Measurements from ENCODE around the gene NBEA. TPM values are rescaled to one million over a fixed set of nuclear protein-coding genes. Genes with fewer than 3 reads are reported as not detected.
"Not testable (repeated sequence)": the region's sequence is repeated elsewhere in the genome, so short reads cannot be mapped to it uniquely, and the experiment has no call there.

The NBEA gene
- total and polyA plus RNA-seq, 3 experiments from 2014 or later: 0.14 to 0.24 (median 0.20) TPM

- H3K9me3 Mint-ChIP-seq: peaks cover 6 to 24% (median 13%) of the 10 kb centered on the region in 5 donors
- not testable (repeated sequence) for H3K27me3 Mint-ChIP-seq
Observed at GRCh38 chr13:35408285-35408684, 466.2 kb downstream of the NBEA start.

GRCh38 chr13:35411059-35411744 is 469.1 kb downstream of the NBEA start:
- Mint-ChIP-seq H3K27ac (no peak overlapping the region), H3K4me1 (no peaks in the 10 kb centered on the region)
- POLR2A ChIA-PET: no interaction called here

More at GRCh38 chr13:35408285-35408684, 466.2 kb downstream of the NBEA start:
- H3K27me3 ChIP-seq (ENCODE audit: insufficient read depth, low read length, poor library complexity, severe bottlenecking); H3K4me3 Mint-ChIP-seq; H3K36me3 ChIP-seq (ENCODE audit: insufficient read depth, low read length); H3K4me1 ChIP-seq (ENCODE audit: insufficient read depth, low read length); CTCF ChIA-PET; H3K4me3 ChIP-seq (ENCODE audit: low read length); DNase-seq; H3K4me1 Mint-ChIP-seq; H3K27ac ChIP-seq (ENCODE audit: low read depth, low read length); POLR2A ChIA-PET; H3K27ac Mint-ChIP-seq; H3K36me3 Mint-ChIP-seq; H3K9me3 ChIP-seq (ENCODE audit: low read length): not testable (repeated sequence)

DNA sequence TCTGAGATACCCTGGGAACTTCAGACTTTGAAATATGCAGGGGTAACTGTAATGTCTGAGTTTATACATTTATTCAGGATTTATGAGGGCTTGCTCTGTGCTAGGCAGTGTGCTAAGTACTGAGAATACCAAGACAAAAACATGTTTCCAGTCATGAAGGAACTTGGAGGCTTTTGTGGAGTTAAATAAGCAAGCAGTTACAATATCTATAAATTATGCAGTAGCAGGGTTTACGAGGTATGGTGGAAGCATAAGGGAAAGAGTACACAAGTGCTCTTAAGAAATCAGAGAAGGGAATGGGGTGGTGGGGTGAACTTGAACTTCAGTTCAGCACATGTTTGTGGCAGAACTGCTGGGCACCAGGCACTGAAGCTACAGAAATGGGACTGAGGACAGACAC is 506.4 kb downstream of the NBEA start:
- H3K4me1 Mint-ChIP-seq: no peaks in the 10 kb centered on the region
- CTCF ChIA-PET: no interaction called here

More at GRCh38 chr13:35411059-35411744, 469.1 kb downstream of the NBEA start:
- Mint-ChIP-seq H3K9me3 (peaks cover 6 to 26% (median 19%) of the 10 kb centered on the region in 5 donors), H3K36me3 (no peaks in the 10 kb centered on the region), H3K4me3 (no peak overlapping the region), H3K27me3 (no peaks in the 10 kb centered on the region)
- Histone ChIP-seq H3K4me3 (ENCODE audit: low read length) (no peak overlapping the region), H3K36me3 (ENCODE audit: insufficient read depth, low read length) (no peaks in the 10 kb centered on the region), H3K27ac (ENCODE audit: low read depth, low read length) (no peak overlapping the region), H3K4me1 (ENCODE audit: insufficient read depth, low read length) (no peaks in the 10 kb centered on the region), H3K27me3 (ENCODE audit: insufficient read depth, low read length, poor library complexity, severe bottlenecking) (no peaks in the 10 kb centered on the region), H3K9me3 (ENCODE audit: low read length) (no peaks in the 10 kb centered on the region)
- CTCF ChIA-PET: no interaction called here
- no peak for DNase-seq

GRCh38 chr13:35449821-35450220 is 507.8 kb downstream of the NBEA start:
- no peaks in the 10 kb centered on the region for H3K4me1 Mint-ChIP-seq
- H3K27ac ChIP-seq (ENCODE audit: low read depth, low read length): no peak overlapping the region
- POLR2A ChIA-PET: no interaction called here
- peaks cover 0 to 23% (median 4%) of the 10 kb centered on the region in 5 donors for H3K9me3 Mint-ChIP-seq
- H3K4me3 ChIP-seq (ENCODE audit: low read length): no peak overlapping the region
- H3K27me3 ChIP-seq (ENCODE audit: insufficient read depth, low read length, poor library complexity, severe bottlenecking): no peaks in the 10 kb centered on the region
- no peaks in the 10 kb centered on the region for H3K27me3 Mint-ChIP-seq
- CTCF ChIA-PET: no interaction called here
- H3K4me1 ChIP-seq (ENCODE audit: insufficient read depth, low read length): no peaks in the 10 kb centered on the region
- H3K4me3 Mint-ChIP-seq: no peak overlapping the region
- H3K36me3 Mint-ChIP-seq: peaks cover 0 to 9% (median 0%) of the 10 kb centered on the region in 3 donors
- DNase-seq: no peak
- no peaks in the 10 kb centered on the region for H3K36me3 ChIP-seq (ENCODE audit: insufficient read depth, low read length)
- H3K27ac Mint-ChIP-seq: no peak overlapping the region
- no peaks in the 10 kb centered on the region for H3K9me3 ChIP-seq (ENCODE audit: low read length)

More for the DNA sequence above, 506.4 kb downstream of the NBEA start:
- no peaks in the 10 kb centered on the region for H3K27me3 ChIP-seq (ENCODE audit: insufficient read depth, low read length, poor library complexity, severe bottlenecking)
- H3K36me3 ChIP-seq (ENCODE audit: insufficient read depth, low read length): no peaks in the 10 kb centered on the region
- no peaks in the 10 kb centered on the region for H3K9me3 ChIP-seq (ENCODE audit: low read length)
- H3K4me3 ChIP-seq (ENCODE audit: low read length): no peak overlapping the region
- Mint-ChIP-seq H3K9me3 (peaks cover 0 to 23% (median 4%) of the 10 kb centered on the region in 5 donors), H3K27me3 (no peaks in the 10 kb centered on the region), H3K4me3 (no peak overlapping the region), H3K36me3 (peaks cover 0 to 8% (median 0%) of the 10 kb centered on the region in 3 donors), H3K27ac (no peak overlapping the region)
- no peaks in the 10 kb centered on the region for H3K4me1 ChIP-seq (ENCODE audit: insufficient read depth, low read length)
- POLR2A ChIA-PET: no interaction called here
- no peak overlapping the region for H3K27ac ChIP-seq (ENCODE audit: low read depth, low read length)
- no peak for DNase-seq

DNA sequence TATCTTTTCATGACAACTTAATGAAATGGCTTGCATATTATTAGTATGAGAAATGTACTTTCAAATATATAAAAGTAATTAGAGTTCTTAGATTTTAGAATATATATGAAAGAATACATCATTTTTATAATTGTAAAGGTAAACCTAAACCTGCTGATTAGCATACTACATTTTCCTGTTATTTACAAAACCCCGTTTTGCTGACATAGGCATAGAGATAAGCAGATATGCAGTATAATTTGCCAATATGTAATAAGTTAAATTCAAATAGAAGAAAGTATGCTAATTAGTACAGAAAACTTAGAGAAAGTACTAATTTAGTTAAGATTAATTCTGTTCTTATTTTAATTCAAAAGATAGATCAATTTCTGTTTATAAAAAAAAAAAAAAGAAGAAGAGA is 513.0 kb downstream of the NBEA start:
- CTCF ChIA-PET: no interaction called here
- Mint-ChIP-seq H3K9me3 (peaks cover 0 to 12% (median 8%) of the 10 kb centered on the region in 5 donors), H3K27ac (no peak overlapping the region), H3K27me3 (peaks cover 0 to 2% of the 10 kb centered on the region in 2 donors), H3K4me1 (no peaks in the 10 kb centered on the region), H3K36me3 (peaks cover 0 to 13% (median 0%) of the 10 kb centered on the region in 3 donors), H3K4me3 (no peak overlapping the region)
- no peaks in the 10 kb centered on the region for H3K4me1 ChIP-seq (ENCODE audit: insufficient read depth, low read length)
- no peaks in the 10 kb centered on the region for H3K36me3 ChIP-seq (ENCODE audit: insufficient read depth, low read length)
- no peak overlapping the region for H3K4me3 ChIP-seq (ENCODE audit: low read length)
- DNase-seq: no peak
- POLR2A ChIA-PET: no interaction called here
- no peaks in the 10 kb centered on the region for H3K27me3 ChIP-seq (ENCODE audit: insufficient read depth, low read length, poor library complexity, severe bottlenecking)
- no peaks in the 10 kb centered on the region for H3K9me3 ChIP-seq (ENCODE audit: low read length)
- no peak overlapping the region for H3K27ac ChIP-seq (ENCODE audit: low read depth, low read length)

DNA sequence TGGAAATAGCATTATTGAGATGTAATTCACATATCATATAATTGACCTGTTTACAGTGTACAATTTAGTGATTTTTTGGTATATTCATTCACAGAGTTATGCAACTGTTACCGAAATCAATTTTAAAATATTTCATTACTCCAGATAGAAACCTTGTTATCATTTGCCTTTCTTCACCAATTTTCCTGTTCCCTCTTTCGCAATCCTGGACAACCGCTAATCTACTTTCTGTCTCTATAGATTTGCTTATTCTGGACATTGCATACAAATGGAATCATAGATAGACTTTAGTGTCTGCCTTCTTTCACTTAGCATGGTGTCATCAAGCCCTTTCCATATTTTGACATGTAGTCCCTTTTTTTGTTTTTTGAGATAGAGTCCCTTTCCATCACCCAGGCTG is 515.2 kb downstream of the NBEA start:
- Mint-ChIP-seq H3K9me3 (peaks cover 0 to 13% (median 8%) of the 10 kb centered on the region in 5 donors), H3K27me3 (peaks cover 0 to 2% of the 10 kb centered on the region in 2 donors), H3K4me1 (no peaks in the 10 kb centered on the region), H3K36me3 (peaks cover 0 to 12% (median 0%) of the 10 kb centered on the region in 3 donors), H3K27ac (no peak overlapping the region), H3K4me3 (no peak overlapping the region)
- CTCF ChIA-PET: no interaction called here
- H3K4me3 ChIP-seq (ENCODE audit: low read length): no peak overlapping the region
- H3K9me3 ChIP-seq (ENCODE audit: low read length): no peaks in the 10 kb centered on the region
- no peaks in the 10 kb centered on the region for H3K27me3 ChIP-seq (ENCODE audit: insufficient read depth, low read length, poor library complexity, severe bottlenecking)
- no peaks in the 10 kb centered on the region for H3K36me3 ChIP-seq (ENCODE audit: insufficient read depth, low read length)
- DNase-seq: no peak
- H3K27ac ChIP-seq (ENCODE audit: low read depth, low read length): no peak overlapping the region
- POLR2A ChIA-PET: no interaction called here
- H3K4me1 ChIP-seq (ENCODE audit: insufficient read depth, low read length): no peaks in the 10 kb centered on the region

DNA sequence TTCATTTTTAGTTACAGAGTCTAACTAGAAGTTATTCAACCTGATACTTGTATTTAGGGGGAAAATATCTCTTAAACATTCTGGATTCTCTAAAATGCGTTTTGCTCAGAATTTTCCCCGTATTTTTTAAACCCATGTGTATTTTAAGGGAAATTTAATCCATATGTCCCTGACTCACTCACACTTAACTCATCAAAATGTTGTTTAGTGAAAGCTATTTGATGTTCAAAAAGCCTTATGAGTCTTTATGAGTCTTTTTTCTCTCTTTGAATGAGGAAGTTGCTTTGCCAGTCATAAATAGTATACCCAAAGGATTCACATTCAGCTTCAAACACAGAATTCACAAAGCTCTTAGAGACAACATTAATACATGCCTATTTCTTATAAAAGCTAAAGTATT is 518.0 kb downstream of the NBEA start:
- Mint-ChIP-seq H3K27me3 (peaks cover 0 to 2% of the 10 kb centered on the region in 2 donors), H3K9me3 (peaks cover 0 to 17% (median 7%) of the 10 kb centered on the region in 5 donors), H3K4me1 (no peaks in the 10 kb centered on the region), H3K36me3 (peaks cover 0 to 4% (median 0%) of the 10 kb centered on the region in 3 donors), H3K27ac (no peak overlapping the region), H3K4me3 (no peak overlapping the region)
- CTCF ChIA-PET: no interaction called here
- Histone ChIP-seq H3K4me3 (ENCODE audit: low read length) (no peak overlapping the region), H3K36me3 (ENCODE audit: insufficient read depth, low read length) (no peaks in the 10 kb centered on the region), H3K9me3 (ENCODE audit: low read length) (no peaks in the 10 kb centered on the region), H3K27me3 (ENCODE audit: insufficient read depth, low read length, poor library complexity, severe bottlenecking) (no peaks in the 10 kb centered on the region), H3K4me1 (ENCODE audit: insufficient read depth, low read length) (no peaks in the 10 kb centered on the region), H3K27ac (ENCODE audit: low read depth, low read length) (no peak overlapping the region)
- POLR2A ChIA-PET: no interaction called here
- DNase-seq: no peak

GRCh38 chr13:35465371-35465770 is 523.3 kb downstream of the NBEA start:
- peaks cover 9 to 25% (median 15%) of the 10 kb centered on the region in 5 donors for H3K9me3 Mint-ChIP-seq
- no peak overlapping the region for H3K27ac ChIP-seq (ENCODE audit: low read depth, low read length)
- no peaks in the 10 kb centered on the region for H3K9me3 ChIP-seq (ENCODE audit: low read length)
- CTCF ChIA-PET: no interaction called here
- no peak for DNase-seq
- no peak overlapping the region for H3K4me3 ChIP-seq (ENCODE audit: low read length)
- no peak overlapping the region for H3K27ac Mint-ChIP-seq
- H3K27me3 Mint-ChIP-seq: peaks cover 4 to 8% of the 10 kb centered on the region in 2 donors
- H3K4me3 Mint-ChIP-seq: no peak overlapping the region
- H3K4me1 Mint-ChIP-seq: peaks cover 0 to under 1% (median 0%) of the 10 kb centered on the region in 3 donors
- H3K36me3 Mint-ChIP-seq: peaks cover 0 to 12% (median 0%) of the 10 kb centered on the region in 3 donors
- H3K27me3 ChIP-seq (ENCODE audit: insufficient read depth, low read length, poor library complexity, severe bottlenecking): no peaks in the 10 kb centered on the region
- no peaks in the 10 kb centered on the region for H3K4me1 ChIP-seq (ENCODE audit: insufficient read depth, low read length)
- POLR2A ChIA-PET: no interaction called here
- no peaks in the 10 kb centered on the region for H3K36me3 ChIP-seq (ENCODE audit: insufficient read depth, low read length)

Measured in CD8-positive, alpha-beta memory T cell (primary cell).